Kidney tubule cell (primary cell): ENCODE data around the gene RFNG.
"Not testable (repeated sequence)": the region's sequence is repeated elsewhere in the genome, so short reads cannot be mapped to it uniquely, and the experiment has no call there.

Source experiments
- DNase-seq: peaks from one replicate; pipeline ENCODE4 v3.0.0-alpha.2; 2018; ENCODE audit warnings: low spot score

RFNG gene

DNA sequence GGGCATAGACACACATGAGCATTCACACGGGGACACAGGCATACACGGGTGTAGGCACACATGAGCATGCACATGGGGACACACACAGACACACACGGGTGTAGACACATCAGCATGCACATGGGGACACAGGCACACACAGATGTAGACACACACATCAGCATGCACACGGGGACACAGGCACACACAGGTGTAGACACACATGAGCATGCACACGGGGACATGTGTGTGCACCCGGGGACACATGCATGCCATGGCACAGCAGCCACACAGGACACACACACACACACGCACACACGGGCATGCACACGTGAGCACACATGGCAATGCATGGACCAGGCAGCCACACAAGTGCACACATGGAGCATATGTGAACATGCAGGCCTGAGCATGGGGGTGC, 9.0 kb downstream of the RFNG start:
- DNase-seq, result no peak

DNA sequence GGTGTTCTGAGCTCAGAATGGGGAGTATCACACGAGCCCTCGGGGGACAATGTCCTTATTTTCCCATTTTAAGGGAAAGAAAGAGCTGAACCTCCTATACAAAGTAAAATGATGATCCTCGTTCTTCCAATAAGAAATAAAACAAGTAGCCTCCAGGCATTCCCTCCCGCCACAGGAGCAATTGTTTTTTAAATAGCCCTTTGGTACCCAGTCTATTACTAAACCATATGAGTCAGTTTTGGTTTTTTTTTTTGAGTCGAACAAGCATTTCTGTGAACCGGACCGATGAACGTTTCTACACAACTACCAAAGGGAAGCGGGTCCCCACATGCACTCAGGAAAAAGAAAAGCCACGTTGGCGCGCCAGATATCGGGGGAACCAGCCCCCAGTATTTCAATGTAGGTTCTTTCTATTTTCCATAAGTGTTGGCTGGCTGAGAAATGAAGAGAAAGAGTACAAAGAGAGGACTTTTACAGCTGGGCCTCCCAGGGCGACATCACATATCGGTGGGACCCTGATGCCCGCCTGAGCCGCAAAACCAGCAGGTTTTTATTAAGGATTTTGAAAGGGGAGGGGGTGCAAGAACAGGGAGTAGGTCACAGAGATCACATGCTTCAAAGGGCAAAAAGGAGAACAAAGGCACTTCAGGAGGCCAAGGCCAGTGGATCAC, 10.3 kb downstream of the RFNG start:
- DNase-seq, result no peak

DNA sequence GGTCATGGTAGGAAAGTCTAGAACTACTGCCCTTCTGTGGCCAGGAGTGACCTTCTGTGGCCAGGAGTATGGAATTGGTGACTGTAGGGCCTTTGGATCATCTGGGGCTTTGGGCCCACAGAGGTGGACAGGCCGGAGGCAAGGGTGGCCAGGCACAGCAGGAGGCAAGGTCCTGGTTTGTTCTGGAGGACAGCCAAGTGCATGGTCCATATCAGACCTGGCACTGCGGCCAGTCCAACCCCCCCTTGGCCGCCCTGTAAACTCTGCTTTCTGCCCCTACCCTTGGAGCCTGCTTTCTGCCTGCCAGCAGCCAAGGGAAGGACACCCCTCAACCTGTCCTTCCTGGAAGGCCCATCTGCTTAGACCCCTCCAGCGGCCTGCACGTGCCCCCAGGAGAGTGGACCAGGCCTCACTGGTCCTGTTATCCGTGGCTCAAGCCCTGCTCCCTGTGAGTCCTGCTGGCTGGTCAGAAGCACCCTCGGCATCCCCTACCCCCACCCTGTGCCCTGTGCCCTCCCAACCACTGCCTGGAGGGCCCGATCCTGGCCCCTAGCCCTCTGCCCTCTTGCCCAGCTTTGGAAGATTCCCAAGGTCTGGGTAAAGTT, 11.8 kb downstream of the RFNG start:
- no peak for DNase-seq

DNA sequence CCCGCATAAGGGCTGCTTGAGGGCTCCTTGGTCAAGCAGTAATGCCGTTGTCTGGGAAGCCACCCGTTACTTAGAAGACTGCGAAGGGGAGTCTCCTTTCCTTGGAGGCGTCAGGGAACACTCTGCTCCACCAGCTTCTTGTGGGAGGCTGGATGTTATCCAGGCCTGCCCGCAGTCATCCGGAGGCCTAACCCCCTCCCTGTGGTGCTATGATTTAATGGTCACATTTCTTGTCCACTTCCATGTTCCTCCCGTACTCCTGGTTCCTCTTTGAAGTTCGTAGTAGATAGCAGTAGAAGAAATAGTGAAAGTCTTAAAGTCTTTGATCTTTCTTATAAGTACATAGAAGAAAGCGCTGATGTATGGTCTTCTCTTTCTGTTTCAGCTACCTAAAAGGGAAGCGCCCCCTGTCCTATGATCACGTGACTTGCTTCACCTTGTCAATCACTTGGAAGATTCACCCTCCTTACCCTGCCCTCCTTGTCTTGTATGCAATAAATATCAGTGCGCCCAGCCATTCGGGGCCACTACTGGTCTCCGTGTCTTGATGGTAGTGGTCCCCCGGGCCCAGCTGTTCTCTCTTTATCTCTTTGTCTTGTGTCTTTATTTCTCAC, 12.7 kb downstream of the RFNG start:
- DNase-seq, result not testable (repeated sequence)

DNA sequence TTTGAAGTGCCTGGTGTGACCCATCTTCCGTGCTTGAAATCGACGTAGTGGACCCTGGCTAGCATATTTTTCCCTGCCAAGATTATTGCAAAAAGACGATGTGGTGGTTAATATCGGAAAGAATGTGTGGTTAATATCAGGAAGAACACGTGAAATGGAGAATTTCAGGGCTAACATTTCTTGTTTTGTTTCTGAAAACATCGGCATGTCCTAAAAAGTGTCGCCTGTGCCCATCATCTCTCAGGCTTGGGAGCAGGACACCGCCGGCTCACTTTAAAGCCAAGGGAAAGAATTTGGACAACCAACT, 13.8 kb downstream of the RFNG start:
- no peak for DNase-seq

DNA sequence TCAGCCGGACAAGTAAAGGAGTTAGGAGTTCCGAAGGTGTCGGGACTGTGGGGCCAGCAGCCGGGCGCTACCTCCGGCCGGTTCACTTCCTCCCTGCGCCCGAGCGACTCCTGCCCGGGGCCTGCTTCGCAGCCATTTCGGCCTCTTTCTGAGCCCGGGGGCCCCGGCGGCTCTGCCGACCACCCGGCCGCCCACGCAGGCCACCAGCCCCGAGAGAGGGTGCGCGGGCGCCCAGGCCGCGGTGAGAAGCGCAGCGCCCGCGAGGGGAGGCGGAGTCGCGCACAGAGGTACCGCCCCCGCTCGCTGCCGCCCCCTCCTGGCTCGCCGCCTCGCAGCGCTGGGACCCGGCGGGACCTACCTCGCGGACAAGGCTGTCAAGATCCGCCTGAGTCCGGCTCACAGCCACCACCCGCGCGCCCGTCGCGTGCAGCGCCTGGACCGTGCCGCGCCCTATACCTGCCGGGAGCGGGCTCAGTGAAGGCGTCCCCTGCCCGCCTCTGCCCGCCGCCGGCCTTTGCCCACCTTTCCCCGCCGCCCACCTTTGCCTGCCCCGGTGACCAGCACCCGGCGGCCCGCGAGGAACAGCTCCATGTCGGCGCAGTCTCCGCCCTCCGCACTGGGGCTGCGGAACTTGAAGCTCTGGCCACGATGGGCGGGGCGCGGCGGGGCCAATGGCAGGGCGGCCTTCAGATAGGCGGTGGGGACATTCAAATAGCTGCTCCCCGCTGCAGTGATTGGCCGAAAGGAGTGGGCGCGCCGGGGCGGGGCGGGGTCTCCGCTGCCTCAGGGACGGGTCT, 14.3 kb downstream of the RFNG start, which contains the start of gene DCXR:
DCXR (minus strand) TSS at position 606 of the 797 bp plus-strand sequence; CDS start at position 591, 15 bp downstream.
- peak; percentile 96 for DNase-seq

DNA sequence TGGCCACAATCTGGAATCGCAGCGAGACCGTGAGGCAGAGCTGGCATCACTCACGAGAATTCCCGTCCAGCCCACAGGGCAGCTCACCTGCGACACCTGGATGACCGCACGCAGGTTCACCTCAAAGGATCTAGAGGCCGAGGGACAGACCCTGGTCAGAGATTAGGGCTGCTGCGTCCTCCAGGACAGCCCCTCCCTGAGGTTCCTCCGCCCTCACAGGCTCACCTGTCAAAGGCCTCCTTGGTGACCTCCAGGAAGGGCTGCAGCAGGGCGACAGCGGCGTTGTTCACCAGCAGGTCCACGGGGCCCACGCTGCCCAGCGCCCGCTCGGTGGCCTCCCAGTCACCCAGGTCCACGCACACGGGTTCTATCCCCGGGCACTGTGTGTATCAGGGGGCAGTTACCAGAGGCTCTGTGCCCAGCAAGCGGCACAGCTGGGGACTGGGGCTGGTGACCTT, 14.9 kb downstream of the RFNG start:
- DNase-seq, result peak; percentile 15

DNA sequence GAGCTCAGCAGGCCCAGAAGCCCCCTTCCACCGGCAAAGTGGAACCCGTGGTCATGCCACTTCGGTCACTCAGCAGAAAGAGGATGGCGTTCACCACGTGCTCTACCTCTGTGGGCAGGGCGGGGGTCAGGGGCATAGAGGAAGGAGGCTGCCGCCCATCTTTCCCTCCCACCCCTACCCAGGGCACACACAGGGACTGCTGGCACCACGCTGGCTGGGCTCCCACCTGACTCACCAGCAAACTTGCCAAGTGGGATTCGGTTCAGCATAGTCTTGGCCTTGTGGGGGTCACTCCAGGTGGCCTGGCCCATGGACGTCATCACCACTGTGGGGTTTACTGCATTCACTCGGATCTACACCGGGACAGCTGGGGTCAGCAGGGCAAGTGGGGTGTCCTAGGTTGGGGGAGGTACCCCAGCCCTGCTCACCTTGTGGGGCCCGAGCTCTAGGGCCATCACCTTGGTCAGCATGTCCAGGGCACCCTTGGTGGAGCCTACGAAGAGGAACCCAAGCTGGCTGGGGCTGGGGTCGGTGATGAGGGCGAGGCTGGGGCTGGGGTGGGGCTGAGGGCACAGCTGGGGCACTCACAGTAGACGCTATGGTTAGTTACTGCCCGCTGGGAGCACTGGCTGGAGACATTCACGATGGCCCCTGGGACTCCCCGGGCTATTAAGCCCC, 15.5 kb downstream of the RFNG start:
- no peak for DNase-seq

DNA sequence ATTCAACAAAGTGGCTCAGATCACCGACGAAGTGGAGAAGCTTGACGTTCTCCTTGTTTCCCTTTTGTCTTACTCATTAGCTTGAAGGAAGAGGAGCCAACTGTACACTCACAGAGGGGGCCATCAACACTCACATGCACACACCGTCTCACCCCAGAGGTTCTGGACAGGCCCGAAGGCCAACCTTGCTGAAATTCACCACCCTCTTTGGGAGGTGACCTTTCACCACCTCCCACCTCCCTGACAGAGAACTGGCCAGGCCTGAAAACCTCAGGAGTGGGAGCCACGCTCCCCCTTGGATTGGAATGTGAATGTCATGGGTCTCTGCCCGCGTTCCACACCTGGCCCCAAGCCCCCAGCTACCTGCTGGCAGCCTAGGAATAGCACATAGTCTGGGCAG, 16.1 kb downstream of the RFNG start:
- DNase-seq, result no peak

DNA sequence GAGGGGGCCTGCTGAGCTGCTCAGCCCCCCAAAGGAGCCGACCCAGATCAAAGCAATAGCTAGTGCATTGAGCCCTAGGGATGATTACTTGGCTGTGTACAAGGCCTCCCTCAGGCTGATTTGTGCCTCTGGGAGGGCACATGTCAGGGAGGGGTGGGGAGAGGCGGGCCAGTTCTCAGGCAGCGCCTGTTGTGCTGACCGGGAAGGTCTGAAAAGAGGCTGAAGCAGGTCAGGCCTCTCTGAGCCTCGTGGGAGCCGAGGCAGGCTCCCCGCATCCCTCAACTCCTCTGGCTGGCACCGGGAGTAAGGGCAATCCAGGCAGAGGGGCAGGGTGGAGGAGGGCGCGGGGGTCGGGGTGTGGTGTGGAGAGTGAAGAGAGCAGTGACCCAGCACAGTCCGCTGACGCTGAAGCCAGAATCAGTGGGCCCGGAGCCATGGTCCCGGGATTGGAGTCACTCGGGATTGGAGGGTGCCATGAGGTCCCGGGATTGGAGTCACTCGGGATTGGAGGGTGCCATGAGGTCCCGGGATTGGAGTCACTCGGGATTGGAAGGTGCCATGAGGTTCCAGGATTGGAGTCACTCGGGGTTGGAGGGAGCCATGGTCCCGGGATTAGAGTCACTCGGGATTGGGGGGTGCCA, 17.1 kb downstream of the RFNG start:
- DNase-seq, result no peak

DNA sequence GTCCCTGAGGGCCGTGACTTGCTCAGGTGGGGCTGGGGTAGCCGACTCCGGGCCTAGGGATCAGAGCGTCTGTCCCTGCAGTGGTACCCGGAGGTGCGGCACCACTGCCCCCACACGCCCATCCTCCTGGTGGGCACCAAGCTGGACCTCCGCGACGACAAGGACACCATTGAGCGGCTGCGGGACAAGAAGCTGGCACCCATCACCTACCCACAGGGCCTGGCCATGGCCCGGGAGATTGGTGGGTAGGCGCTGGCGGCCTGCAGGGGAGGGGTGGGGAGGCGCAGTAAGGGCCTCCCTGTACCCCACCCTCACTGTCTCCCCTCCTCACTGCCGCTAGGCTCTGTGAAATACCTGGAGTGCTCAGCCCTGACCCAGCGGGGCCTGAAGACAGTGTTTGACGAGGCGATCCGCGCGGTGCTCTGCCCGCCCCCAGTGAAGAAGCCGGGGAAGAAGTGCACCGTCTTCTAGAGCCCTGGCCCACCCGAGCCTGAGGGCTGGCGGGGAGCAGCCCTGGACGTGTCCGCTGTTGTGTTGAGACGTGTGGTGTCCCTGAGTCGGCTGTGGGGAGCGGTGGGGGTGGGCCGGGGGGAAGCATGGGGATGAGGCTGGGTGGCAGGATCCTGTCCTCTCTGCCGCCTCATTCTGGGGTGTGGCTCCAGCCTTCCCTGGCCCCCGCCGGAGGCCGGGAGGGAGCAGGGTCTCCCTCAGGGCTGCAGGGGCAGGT, 18.1 kb downstream of the RFNG start:
- no peak for DNase-seq

DNA sequence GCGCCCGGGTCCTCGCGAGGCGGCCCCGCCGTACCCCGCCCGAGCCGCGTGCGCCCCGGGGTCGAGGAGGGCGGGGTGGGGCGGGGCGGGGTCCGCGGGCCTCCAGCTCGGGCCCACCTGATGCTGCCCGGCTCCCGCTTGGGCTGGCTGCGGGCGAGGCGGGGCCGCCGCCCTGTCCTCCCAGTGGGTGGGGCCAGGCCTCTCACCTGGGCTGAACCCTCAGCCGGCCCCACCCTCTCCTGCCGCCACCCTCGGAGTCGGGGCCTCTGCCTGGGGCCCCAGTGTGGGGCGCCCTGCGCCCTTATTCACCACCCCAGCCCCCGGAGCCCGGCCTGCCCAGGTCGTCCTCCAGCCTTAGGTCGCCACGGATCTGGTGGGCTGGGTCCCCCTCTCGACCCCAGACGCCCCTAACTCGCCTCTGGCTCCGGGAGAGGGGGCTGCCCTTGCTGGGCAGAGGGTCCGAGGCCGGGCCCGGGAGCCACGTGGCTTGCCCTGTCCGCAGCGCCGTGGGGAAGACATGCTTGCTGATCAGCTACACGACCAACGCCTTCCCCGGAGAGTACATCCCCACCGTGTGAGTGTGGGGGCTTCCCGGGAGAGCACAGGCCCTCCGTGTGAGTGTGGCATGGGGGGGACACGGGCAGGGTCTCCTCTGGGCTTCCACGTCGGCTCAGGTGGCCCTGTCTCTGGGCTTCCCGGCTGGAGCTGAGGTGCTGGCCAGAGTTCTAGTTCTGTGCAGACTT, 19.6 kb downstream of the RFNG start:
- peak; percentile 44 for DNase-seq

DNA sequence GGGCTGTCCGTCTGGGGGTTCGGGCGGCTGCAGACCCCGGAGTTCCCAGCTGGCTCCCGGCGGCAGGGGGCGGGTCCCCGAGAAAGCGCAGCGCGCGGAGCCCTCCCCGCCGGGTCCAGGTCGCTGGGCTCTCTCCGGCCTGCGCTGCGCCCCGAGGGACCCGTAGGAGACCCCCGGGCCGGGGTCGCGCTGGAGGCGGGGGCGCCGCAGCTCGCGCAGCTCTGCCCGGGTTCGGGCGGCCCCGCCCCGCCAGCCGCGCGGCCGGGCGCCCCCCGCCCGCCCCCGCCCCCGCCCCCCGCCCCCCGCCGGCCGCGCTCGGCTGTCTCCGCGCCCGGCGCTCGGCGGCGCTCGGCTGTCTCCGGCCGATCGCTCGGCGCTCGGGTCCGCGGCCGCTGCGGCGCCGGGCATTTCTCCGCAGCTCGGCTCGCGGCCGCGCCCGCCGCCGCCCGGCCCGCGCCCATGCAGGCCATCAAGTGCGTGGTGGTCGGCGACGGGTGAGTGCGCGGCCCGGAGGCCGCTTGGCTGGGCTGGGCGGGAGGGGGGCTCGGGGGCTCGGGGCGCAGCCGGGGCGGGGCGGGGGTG, 20.2 kb downstream of the RFNG start, which contains the start of gene RAC3:
RAC3 (plus strand) TSS at position 376 of the 582 bp plus-strand sequence; CDS start at position 460, 84 bp downstream.
- peak; percentile 33 for DNase-seq

DNA sequence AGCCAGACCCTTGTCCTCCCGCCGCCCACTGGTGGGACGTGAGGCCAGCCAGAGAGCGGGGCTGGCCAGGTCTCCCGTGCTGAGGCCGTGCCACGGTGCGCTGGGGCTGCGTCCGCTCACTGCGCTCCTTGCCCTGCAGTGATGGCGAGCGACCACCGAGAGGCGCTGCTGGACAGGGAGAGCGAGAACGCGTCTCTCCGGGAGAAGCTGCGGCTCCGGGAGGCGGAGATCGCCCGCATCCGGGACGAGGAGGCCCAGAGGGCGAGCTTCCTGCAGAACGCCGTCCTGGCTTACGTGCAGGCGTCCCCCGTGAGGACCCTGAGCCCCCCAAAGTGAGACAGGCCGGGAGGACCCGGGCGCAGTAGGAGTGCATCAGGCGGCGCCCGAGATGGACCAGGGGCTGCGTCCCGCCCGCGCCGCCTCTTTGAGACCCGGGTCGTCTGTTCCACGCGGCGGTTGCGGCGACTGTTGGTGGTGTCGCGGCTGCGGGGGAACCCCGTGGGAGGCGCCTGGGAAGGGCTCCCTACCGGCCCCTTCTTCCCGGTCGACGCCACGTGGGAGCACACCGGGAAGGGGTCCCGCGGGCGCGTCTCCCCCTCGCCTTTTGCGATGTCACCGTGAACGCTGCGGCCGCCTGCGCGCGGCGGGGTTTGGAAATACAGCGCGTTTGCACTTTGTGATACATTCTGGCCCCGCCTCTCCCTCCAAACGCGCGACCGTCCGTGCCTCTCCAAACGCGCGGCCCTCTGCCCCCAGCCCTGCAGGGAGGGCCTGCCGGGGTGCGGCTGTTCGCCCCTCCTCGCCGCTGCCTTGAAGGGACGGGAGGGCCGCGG, 20.9 kb downstream of the RFNG start:
- peak; percentile 83 for DNase-seq

DNA sequence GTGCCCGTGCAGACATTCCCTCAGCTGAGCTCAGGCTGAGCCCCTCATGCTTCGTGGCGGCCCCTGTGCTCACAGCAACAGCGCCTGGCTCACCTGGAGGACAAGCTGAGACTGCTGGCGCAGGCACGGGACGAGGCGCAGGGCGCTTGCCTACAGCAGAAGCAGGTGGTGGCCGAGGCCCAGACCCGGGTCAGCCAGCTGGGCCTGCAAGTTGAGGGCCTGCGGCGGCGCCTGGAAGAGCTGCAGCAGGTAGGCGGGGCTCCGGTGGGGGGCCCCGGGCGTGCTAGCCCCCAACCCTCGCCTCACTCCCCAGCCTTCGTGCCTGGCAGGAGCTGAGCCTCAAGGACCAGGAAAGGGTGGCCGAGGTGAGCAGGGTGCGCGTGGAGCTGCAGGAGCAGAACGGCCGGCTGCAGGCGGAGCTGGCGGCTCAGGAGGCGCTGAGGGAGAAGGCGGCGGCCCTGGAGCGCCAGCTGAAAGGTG, 21.6 kb downstream of the RFNG start:
- DNase-seq, result no peak

DNA sequence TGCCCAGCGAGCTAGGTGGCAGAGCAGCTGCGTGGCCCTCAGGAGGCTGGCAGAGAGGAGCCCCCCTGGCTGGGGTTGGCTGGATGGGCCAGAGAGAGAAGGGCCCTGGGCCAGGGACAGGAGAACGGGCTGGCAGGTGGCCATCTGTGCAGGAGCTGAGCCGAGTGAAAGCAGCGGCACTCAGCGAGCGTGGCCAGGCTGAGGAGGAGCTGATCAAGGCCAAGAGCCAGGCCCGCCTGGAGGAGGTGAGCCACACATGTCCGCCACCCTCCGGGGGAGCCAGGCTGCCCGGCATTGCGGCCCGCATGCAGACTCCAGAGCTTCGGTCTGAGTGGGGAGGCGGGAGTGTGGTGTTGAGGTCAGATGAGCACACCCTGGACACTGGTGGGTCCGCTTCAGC, 22.2 kb downstream of the RFNG start:
- DNase-seq, result no peak

DNA sequence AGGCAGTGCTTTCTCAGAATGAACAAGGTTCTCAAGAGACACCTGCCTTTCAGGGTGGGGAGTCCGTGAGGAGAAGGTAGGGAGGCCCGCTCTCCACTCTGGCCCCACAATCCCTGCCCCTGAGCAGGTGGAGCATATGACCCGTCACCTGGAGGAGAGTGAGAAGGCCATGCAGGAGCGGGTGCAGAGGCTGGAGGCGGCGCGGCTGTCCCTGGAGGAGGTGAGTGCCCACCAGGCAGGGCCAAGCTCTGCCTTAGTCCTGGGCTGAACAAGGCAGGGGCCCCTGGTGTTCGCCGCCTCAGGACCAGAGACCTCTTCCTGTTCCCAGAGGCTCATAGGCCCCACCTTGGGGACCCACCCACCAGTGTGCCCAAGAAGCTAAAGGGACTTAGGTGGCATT, 22.6 kb downstream of the RFNG start:
- no peak for DNase-seq

DNA sequence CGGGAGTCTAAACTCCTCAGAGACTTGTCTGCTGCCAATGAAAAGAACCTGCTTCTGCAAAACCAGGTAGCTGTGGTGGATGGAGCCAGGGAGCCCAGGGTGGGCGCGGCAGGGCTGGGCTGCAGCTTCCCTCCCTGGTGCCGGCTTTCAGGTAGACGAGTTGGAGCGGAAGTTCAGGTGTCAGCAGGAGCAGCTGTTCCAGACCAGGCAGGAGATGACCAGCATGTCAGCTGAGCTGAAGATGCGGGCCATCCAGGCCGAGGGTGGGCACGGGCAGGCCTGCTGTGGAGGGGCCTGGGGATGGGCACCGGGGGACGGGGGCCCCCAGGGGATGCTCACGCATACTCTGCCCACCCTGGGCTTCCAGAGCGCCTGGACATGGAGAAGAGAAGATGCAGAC, 23.4 kb downstream of the RFNG start:
- DNase-seq, result no peak
